DND-41 (cell line): Measurements from ENCODE around the gene LIX1.

ENCODE experiments used
- ATAC-seq: fragments of 200-7000 bp; cut with Tn5 transposase; 3 replicates; pipeline ENCODE4 v1.9.1; 2021; ENCODE audit warnings: low read depth; ENCODE audit not compliant: insufficient read depth
- DNase-seq: peaks from one replicate; pipeline ENCODE4 v3.0.0-alpha.2; 2020
- H2AFZ ChIP-seq: 2 replicates; pipeline ENCODE4 v1.6.0; 2012; ENCODE audit warnings: low read depth, low read length
- H3K27ac ChIP-seq: 2 replicates; pipeline ENCODE4 v1.5.1; 2012; ENCODE audit warnings: low read length, inconsistent platforms
- H3K27me3 ChIP-seq: fragments of 200-600 bp; sonication (generic); 2 replicates; pipeline ENCODE4 v1.6.0; 2012; ENCODE audit warnings: low read length, mild to moderate bottlenecking, inconsistent platforms; ENCODE audit not compliant: insufficient read depth, poor library complexity
- H3K36me3 ChIP-seq: 2 replicates; pipeline ENCODE4 v1.5.1; 2012; ENCODE audit warnings: low read length, inconsistent platforms; ENCODE audit not compliant: insufficient read depth
- H3K4me1 ChIP-seq: 2 replicates; pipeline ENCODE4 v1.5.1; 2012; ENCODE audit warnings: mild to moderate bottlenecking, low read length; ENCODE audit not compliant: insufficient read depth
- H3K4me2 ChIP-seq: 2 replicates; pipeline ENCODE4 v1.6.0; 2012; ENCODE audit warnings: mild to moderate bottlenecking, moderate library complexity, low read length, inconsistent platforms; ENCODE audit not compliant: insufficient read depth
- H3K4me3 ChIP-seq, 2 experiments: fragments of 200-600 bp in 1 of 2; shearing (Covaris generic) in 1 of 2; 2 replicates each; pipeline ENCODE4 v1.5.1; 2012 to 2016; ENCODE audit warnings: inconsistent platforms in 2 of 2, low read length in 2 of 2, mild to moderate bottlenecking in 2 of 2, low read depth in 1 of 2, moderate library complexity in 1 of 2
- H3K79me2 ChIP-seq: 2 replicates; pipeline ENCODE4 v1.6.0; 2012; ENCODE audit warnings: low read length, inconsistent platforms; ENCODE audit not compliant: insufficient read depth
- H3K9ac ChIP-seq: 2 replicates; pipeline ENCODE4 v1.6.0; 2012; ENCODE audit warnings: low read depth, mild to moderate bottlenecking, inconsistent platforms, low read length, moderate library complexity
- H3K9me3 ChIP-seq: 2 replicates; pipeline ENCODE4 v1.5.1; 2012; ENCODE audit warnings: low read length, moderate library complexity, mild to moderate bottlenecking, inconsistent platforms; ENCODE audit not compliant: insufficient read depth, severe bottlenecking
- H4K20me1 ChIP-seq: 2 replicates; pipeline ENCODE4 v1.6.0; 2012; ENCODE audit warnings: low read length; ENCODE audit not compliant: insufficient read depth
- CTCF ChIP-seq: IDR thresholded peaks from 2 replicates; pipeline ENCODE4 v1.5.1; 2012; ENCODE audit warnings: borderline replicate concordance, low read length, moderate library complexity, mild to moderate bottlenecking; ENCODE audit not compliant: poor library complexity, severe bottlenecking; ENCODE audit errors: extremely low read depth
- EZH2 ChIP-seq: IDR thresholded peaks from 3 replicates; pipeline ENCODE4 v1.6.1; 2012; ENCODE audit warnings: borderline replicate concordance, low read depth, mild to moderate bottlenecking, moderate library complexity, low read length, inconsistent platforms; ENCODE audit not compliant: severe bottlenecking

Gene LIX1

GRCh38 chr5:97094579-97095317 is 47.7 kb downstream of the LIX1 start:
- H3K79me2 ChIP-seq, result no peaks in the 10 kb centered on the region
- H3K9me3 ChIP-seq, result no peaks in the 10 kb centered on the region
- TF ChIP-seq EZH2, result no peak
- TF ChIP-seq CTCF, result no peak
- no peak overlapping the region for H3K9ac ChIP-seq
- no peaks in the 10 kb centered on the region for H3K27me3 ChIP-seq
- peaks cover 14% of the 10 kb centered on the region for H3K4me1 ChIP-seq
- no peaks in the 10 kb centered on the region for H4K20me1 ChIP-seq
- ATAC-seq, result peak; percentile 91
- H3K27ac ChIP-seq, result no peak overlapping the region
- peak; percentile 25 for DNase-seq
- no peak overlapping the region for H3K4me3 ChIP-seq
- peak overlapping the region; percentile 29; the same call in 1 of the 2 replicates for H2AFZ ChIP-seq
- H3K4me2 ChIP-seq, result no peak overlapping the region
- no peaks in the 10 kb centered on the region for H3K36me3 ChIP-seq

DNA sequence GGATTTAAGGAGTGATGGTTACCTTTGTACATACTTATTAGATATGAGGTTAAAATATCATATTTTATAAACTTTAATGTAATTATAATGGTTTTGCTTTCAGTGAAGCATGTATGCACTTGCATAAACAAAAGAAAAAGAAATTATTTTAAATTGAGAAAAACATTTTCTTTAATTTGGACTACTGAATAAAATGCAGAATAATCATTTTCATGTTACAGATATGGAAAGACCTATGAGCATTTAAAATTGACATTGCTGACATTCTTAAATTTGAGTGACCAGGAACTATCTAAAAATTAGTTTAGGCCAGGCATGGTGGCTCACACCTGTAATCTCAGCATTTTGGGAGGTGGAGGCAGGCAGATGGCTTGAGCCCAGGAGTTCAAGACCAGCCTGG is 49.2 kb downstream of the LIX1 start:
- Histone ChIP-seq H3K4me2 (no peak overlapping the region), H3K79me2 (no peaks in the 10 kb centered on the region), H3K9me3 (no peaks in the 10 kb centered on the region), H3K9ac (no peak overlapping the region), H3K4me1 (peaks cover 14% of the 10 kb centered on the region), H3K36me3 (no peaks in the 10 kb centered on the region), H2AFZ (no peak overlapping the region), H3K27ac (no peak overlapping the region), H3K27me3 (no peaks in the 10 kb centered on the region), H4K20me1 (no peaks in the 10 kb centered on the region), H3K4me3 (no peak overlapping the region)
- ATAC-seq (no peak), DNase-seq (no peak)
- TF ChIP-seq CTCF, result no peak
- TF ChIP-seq EZH2, result no peak

DNA sequence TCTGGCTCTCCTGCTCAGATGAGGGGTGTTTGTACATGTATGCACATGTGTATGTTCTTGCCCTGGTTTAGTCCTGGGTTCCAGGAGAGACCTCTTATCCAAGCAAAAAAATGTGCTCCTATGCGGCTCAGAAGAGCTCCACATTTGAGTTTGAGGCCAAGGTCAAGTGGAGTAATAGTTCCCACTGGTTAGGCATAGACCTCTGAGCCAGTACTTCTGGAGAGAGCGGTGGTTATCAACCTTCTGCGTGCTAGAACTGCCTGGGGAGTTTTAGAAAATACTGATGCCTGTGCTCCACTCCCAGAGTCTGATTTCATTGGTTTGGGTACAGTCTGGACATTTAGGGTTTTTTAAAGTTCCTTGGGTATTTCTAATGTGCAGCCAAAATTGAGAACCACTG is 51.5 kb downstream of the LIX1 start:
- Histone ChIP-seq H3K36me3 (no peaks in the 10 kb centered on the region), H3K79me2 (no peaks in the 10 kb centered on the region), H3K27ac (no peak overlapping the region), H3K9me3 (no peaks in the 10 kb centered on the region), H2AFZ (no peak overlapping the region), H3K4me2 (no peak overlapping the region), H3K4me3 (no peak overlapping the region), H3K4me1 (peaks cover 14% of the 10 kb centered on the region), H3K9ac (no peak overlapping the region), H3K27me3 (no peaks in the 10 kb centered on the region), H4K20me1 (no peaks in the 10 kb centered on the region)
- DNase-seq, result no peak
- TF ChIP-seq CTCF (no peak), EZH2 (no peak)
- ATAC-seq, result no peak
